Dermis microvascular lymphatic vessel endothelial cell (primary cell): Measurements from ENCODE around the gene PEX11A. TPM values are rescaled to one million over a fixed set of nuclear protein-coding genes. Genes with fewer than 3 reads are reported as not detected.

Experiments used
- total RNA-seq: library from RNA; depleted of rRNA; stranded (reverse); fragments of >200 nt; gene quantifications from 2 replicates; pipeline ENCODE4 v1.2.1, GENCODE V29; 2014

Gene PEX11A
- total RNA-seq, 1 donor from 2014 or later, result 3.6 TPM

Other genes with a start within 250 kb of the PEX11A start
- not detected in 2 replicates for gene RHCG, start 194.2 kb downstream of the PEX11A start, total RNA-seq
- gene TICRR, start 115.3 kb downstream of the PEX11A start, total RNA-seq, result 1.5 and 2.7 TPM in 2 replicates
- gene KIF7, start 35.3 kb downstream of the PEX11A start, total RNA-seq, result 0.64 and 1.0 TPM in 2 replicates
- under 0.01 TPM in 1 of 2 replicates, not detected in the other for gene PLIN1, start 11.4 kb downstream of the PEX11A start, total RNA-seq
- gene WDR93, start 57 bp upstream of the PEX11A start, total RNA-seq, result under 0.01 TPM in 1 of 2 replicates, not detected in the other
- under 0.01 and 0.13 TPM in 2 replicates for gene MESP1, start 60.5 kb upstream of the PEX11A start, total RNA-seq
- not detected in 2 replicates for gene MESP2, start 85.6 kb upstream of the PEX11A start, total RNA-seq
- 7.1 and 16.1 TPM in 2 replicates for gene ANPEP, start 124.1 kb upstream of the PEX11A start, total RNA-seq
- gene AP3S2, start 203.2 kb upstream of the PEX11A start, total RNA-seq, result 40.8 and 42.2 TPM in 2 replicates
- gene ARPIN, start 222.2 kb upstream of the PEX11A start, total RNA-seq, result 10.7 and 11.4 TPM in 2 replicates